Natural killer cell (primary cell): ENCODE measurements around the gene MMP17. TPM values are rescaled to one million over a fixed set of nuclear protein-coding genes. Genes with fewer than 3 reads are reported as not detected.
A peak's percentile ranks its signal among the peaks of the same experiment; 100 is the strongest.

Experiments used
- ATAC-seq, 3 donors: fragments of 150-1000 bp in 2 of 3; fragments of 200-7000 bp in 1 of 3; cut with Tn5 transposase; 1 replicate in 1 of 3; 2 replicates in 2 of 3; pipeline ENCODE4 v1.10.0; 2021; ENCODE audit warnings: mild to moderate bottlenecking in 2 of 3, moderate library complexity in 2 of 3
- DNase-seq, 2 donors: peaks; one replicate each; pipeline versions ENCODE4 v3.0.0 to v3.0.0-alpha.2; 2013 to 2021; ENCODE audit warnings: mixed read lengths in 1 of 2
- H3K27ac ChIP-seq: one replicate; pipeline ENCODE4 v1.5.1; 2013; ENCODE audit warnings: mild to moderate bottlenecking, low read length
- H3K27me3 ChIP-seq: one replicate; pipeline ENCODE4 v1.6.1; 2013; ENCODE audit warnings: low read length; ENCODE audit not compliant: control insufficient read depth, insufficient read depth
- H3K36me3 ChIP-seq: one replicate; pipeline ENCODE4 v1.6.1; 2013; ENCODE audit warnings: low read length; ENCODE audit not compliant: control insufficient read depth, insufficient read depth
- H3K4me1 ChIP-seq: one replicate; pipeline ENCODE4 v1.6.1; 2013; ENCODE audit warnings: low read length; ENCODE audit not compliant: control insufficient read depth, insufficient read depth
- H3K4me3 ChIP-seq: one replicate; pipeline ENCODE4 v1.5.1; 2013; ENCODE audit warnings: low read length
- H3K9me3 ChIP-seq: one replicate; pipeline ENCODE4 v1.6.1; 2013; ENCODE audit warnings: low read length; ENCODE audit not compliant: control insufficient read depth, insufficient read depth
- H3K27ac Mint-ChIP-seq, 2 donors: one replicate each; pipeline ENCODE4 v1.8.0; 2022; ENCODE audit warnings: mild to moderate bottlenecking in 2 of 2, mixed read lengths in 2 of 2, moderate library complexity in 1 of 2
- H3K27me3 Mint-ChIP-seq, 2 donors: one replicate each; pipeline ENCODE4 v1.8.0; 2022; ENCODE audit warnings: low read depth in 2 of 2, mixed read lengths in 2 of 2
- H3K36me3 Mint-ChIP-seq: one replicate; pipeline ENCODE4 v1.8.0; 2022; ENCODE audit warnings: mixed read lengths
- H3K4me1 Mint-ChIP-seq, 2 donors: one replicate each; pipeline ENCODE4 v1.8.0; 2022; ENCODE audit warnings: mixed read lengths in 2 of 2
- H3K4me3 Mint-ChIP-seq: one replicate; pipeline ENCODE4 v1.8.0; 2022; ENCODE audit warnings: mild to moderate bottlenecking, moderate library complexity, mixed read lengths
- H3K9me3 Mint-ChIP-seq, 2 donors: one replicate each; pipeline ENCODE4 v1.8.0; 2022; ENCODE audit warnings: mixed read lengths in 2 of 2
- CTCF ChIP-seq: fragments of 200-600 bp; IDR thresholded peaks from one replicate; pipeline ENCODE4 v1.8.0; 2022; ENCODE audit warnings: antibody characterized with exemption
- WGBS: methylation state at CpG from one replicate; pipeline ENCODE4 v1.1.7; 2013; ENCODE audit warnings: missing lambda C conversion rate; ENCODE audit not compliant: insufficient coverage; 5-methylcytosine and 5-hydroxymethylcytosine counted together
- intact Hi-C: fragments of 100-400 bp; cut with micrococcal nuclease; formaldehyde crosslinking; loops from one replicate; pipeline ENCODE4 v1.14.2; 2022
- total RNA-seq, 4 donors: library from RNA; stranded (reverse); fragments of 120-200 nt in 1 of 4; gene quantifications; one replicate each; pipeline versions ENCODE4 v1.2.3 to v1.2.4, GENCODE V29; 2013 to 2022

Gene MMP17
- total RNA-seq, 3 donors from 2014 or later (not counting 1 experiment from before 2014, with no cell fraction given), result 1.6 to 2.0 (median 1.7) TPM

- peaks cover 6% of the 10 kb centered on the region for H3K4me1 ChIP-seq
- WGBS, result 87% methylated on average over 21 of the region's 21 CpGs
- H3K36me3 ChIP-seq, result no peaks in the 10 kb centered on the region
- no peaks in the 10 kb centered on the region for H3K9me3 ChIP-seq
- intact Hi-C loops, result no loop called here
- H3K4me3 Mint-ChIP-seq, result no peak overlapping the region
- H3K4me3 ChIP-seq, result no peak overlapping the region
- H3K27me3 Mint-ChIP-seq, result peaks cover 0 to 8% of the 10 kb centered on the region in 2 donors
- H3K27ac Mint-ChIP-seq, result no peak overlapping the region
- TF ChIP-seq CTCF, result no peak
- no peaks in the 10 kb centered on the region for H3K27me3 ChIP-seq
- H3K4me1 Mint-ChIP-seq, result peaks cover 6 to 12% of the 10 kb centered on the region in 2 donors
- no peaks in the 10 kb centered on the region for H3K9me3 Mint-ChIP-seq
- H3K36me3 Mint-ChIP-seq, result no peaks in the 10 kb centered on the region
- ATAC-seq (no peak), DNase-seq (no peak)
- H3K27ac ChIP-seq, result no peak overlapping the region
Observed at GRCh38 chr12:131857908-131858850, 30.0 kb downstream of the MMP17 start.

GRCh38 chr12:131860472-131861260, 32.5 kb downstream of the MMP17 start:
- 60% methylated on average over 22 of the region's 22 CpGs for WGBS
- H3K36me3 ChIP-seq, result no peaks in the 10 kb centered on the region
- H3K4me3 Mint-ChIP-seq, result no peak overlapping the region
- no peak for TF ChIP-seq CTCF
- intact Hi-C loops, result no loop called here
- no peaks in the 10 kb centered on the region for H3K9me3 Mint-ChIP-seq
- H3K27ac Mint-ChIP-seq, result no peak overlapping the region
- no peaks in the 10 kb centered on the region for H3K36me3 Mint-ChIP-seq
- H3K27me3 Mint-ChIP-seq, result peaks cover 0 to 8% of the 10 kb centered on the region in 2 donors
- peaks cover 6 to 12% of the 10 kb centered on the region in 2 donors for H3K4me1 Mint-ChIP-seq
- H3K9me3 ChIP-seq, result no peaks in the 10 kb centered on the region
- ATAC-seq (peak; percentile 21 to 74 (median 62)), DNase-seq (peak in 1 of 2 donors; percentile 34)
- H3K4me3 ChIP-seq, result no peak overlapping the region
- H3K27me3 ChIP-seq, result no peaks in the 10 kb centered on the region
- peaks cover 6% of the 10 kb centered on the region for H3K4me1 ChIP-seq
- H3K27ac ChIP-seq, result peak overlapping the region; percentile 19

- Mint-ChIP-seq H3K9me3 (no peaks in the 10 kb centered on the region), H3K4me3 (no peak overlapping the region), H3K27ac (no peak overlapping the region), H3K4me1 (peaks cover 6 to 12% of the 10 kb centered on the region in 2 donors), H3K36me3 (no peaks in the 10 kb centered on the region), H3K27me3 (peaks cover 0 to 4% of the 10 kb centered on the region in 2 donors)
- ATAC-seq (no peak), DNase-seq (no peak)
- no peaks in the 10 kb centered on the region for H3K9me3 ChIP-seq
- no peak overlapping the region for H3K4me3 ChIP-seq
- WGBS, result 91% methylated on average over 12 of the region's 12 CpGs
- TF ChIP-seq CTCF, result no peak
- H3K27ac ChIP-seq, result peak overlapping the region; percentile 19
- H3K36me3 ChIP-seq, result no peaks in the 10 kb centered on the region
- intact Hi-C loops, result no loop called here
- H3K4me1 ChIP-seq, result peaks cover 6% of the 10 kb centered on the region
- H3K27me3 ChIP-seq, result no peaks in the 10 kb centered on the region
Observed at GRCh38 chr12:131861261-131862083, 33.3 kb downstream of the MMP17 start.
